Neural cell (in vitro differentiated cells): ENCODE data around the gene ZDHHC3. TPM values are rescaled to one million over a fixed set of nuclear protein-coding genes. Genes with fewer than 3 reads are reported as not detected.

Experiments
- H2AFZ ChIP-seq: fragments of 200-600, 300-800 bp; sonication (generic), shearing (Covaris generic); 2 replicates; pipeline ENCODE4 v1.6.0; 2014; ENCODE audit warnings: low read depth, mild to moderate bottlenecking, antibody characterized with exemption, low read length, moderate library complexity
- H3F3A ChIP-seq: fragments of 200-600 bp; shearing (Covaris generic); 2 replicates; pipeline ENCODE4 v1.6.1; 2016; ENCODE audit warnings: mild to moderate bottlenecking, moderate library complexity, mixed read lengths, antibody characterized with exemption, low read length; ENCODE audit not compliant: insufficient read depth, poor library complexity, severe bottlenecking
- H3K27ac ChIP-seq: fragments of 200-600, 300-800 bp; sonication (generic), shearing (Covaris generic); 2 replicates; pipeline ENCODE4 v1.5.1; 2014; ENCODE audit warnings: mild to moderate bottlenecking, low read length, moderate library complexity
- H3K27me3 ChIP-seq: fragments of 300-800, 200-600 bp; sonication (generic), shearing (Covaris generic); 2 replicates; pipeline ENCODE4 v1.6.0; 2014; ENCODE audit warnings: mild to moderate bottlenecking, low read depth, low read length, moderate library complexity; ENCODE audit not compliant: insufficient read depth
- H3K36me3 ChIP-seq: fragments of 300-800, 200-600 bp; sonication (generic), shearing (Covaris generic); 2 replicates; pipeline ENCODE4 v1.5.1; 2014; ENCODE audit warnings: mild to moderate bottlenecking, antibody characterized with exemption, low read length, moderate library complexity; ENCODE audit not compliant: insufficient read depth
- H3K4me2 ChIP-seq: fragments of 300-800, 200-600 bp; sonication (generic), shearing (Covaris generic); 2 replicates; pipeline ENCODE4 v1.6.0; 2014; ENCODE audit warnings: mild to moderate bottlenecking, low read length
- H3K4me3 ChIP-seq: fragments of 300-800, 200-600 bp; sonication (generic), shearing (Covaris generic); 2 replicates; pipeline ENCODE4 v1.5.1; 2014; ENCODE audit warnings: mild to moderate bottlenecking, low read length, moderate library complexity
- H3K79me2 ChIP-seq: fragments of 200-600 bp; shearing (Covaris generic); replicated peaks from 2 replicates; pipeline ENCODE4 v1.6.0; 2014; ENCODE audit warnings: mild to moderate bottlenecking, low read length, moderate library complexity; ENCODE audit not compliant: insufficient read depth
- H3K9ac ChIP-seq: fragments of 300-800, 200-600 bp; sonication (generic), shearing (Covaris generic); 2 replicates; pipeline ENCODE4 v1.6.1; 2016; ENCODE audit warnings: mild to moderate bottlenecking, low read length, mixed read lengths
- H3K9me2 ChIP-seq: fragments of 200-600 bp; shearing (Covaris generic); 2 replicates; pipeline ENCODE4 v1.6.1; 2016; ENCODE audit warnings: mild to moderate bottlenecking, low read length, mixed read lengths; ENCODE audit not compliant: insufficient read depth
- H3K9me3 ChIP-seq: fragments of 200-600, 300-800 bp; sonication (generic), shearing (Covaris generic); 2 replicates; pipeline ENCODE4 v1.6.1; 2016; ENCODE audit warnings: mild to moderate bottlenecking, mixed run types, low read length, moderate library complexity, mixed read lengths
- H4K20me1 ChIP-seq: fragments of 200-600 bp; shearing (Covaris generic); 2 replicates; pipeline ENCODE4 v1.6.1; 2016; ENCODE audit warnings: mild to moderate bottlenecking, mixed run types; ENCODE audit not compliant: insufficient read depth
- CTCF ChIP-seq: fragments of 450-650 bp; IDR thresholded peaks from 2 replicates; pipeline ENCODE4 v1.5.1; 2014; ENCODE audit warnings: antibody characterized with exemption, mild to moderate bottlenecking, moderate library complexity; ENCODE audit not compliant: poor library complexity, severe bottlenecking
- EP300 ChIP-seq: fragments of 450-650 bp; conservative IDR thresholded peaks from 2 replicates; pipeline ENCODE4 v1.6.1; 2014; ENCODE audit warnings: antibody characterized with exemption, mild to moderate bottlenecking, moderate library complexity; ENCODE audit not compliant: poor library complexity, severe bottlenecking
- EZH2 ChIP-seq: fragments of 200-600, 300-800 bp; shearing (Covaris generic), sonication (generic); IDR thresholded peaks from 2 replicates; pipeline ENCODE4 v1.6.1; 2014; ENCODE audit warnings: antibody characterized with exemption, low read length, borderline replicate concordance, mild to moderate bottlenecking; ENCODE audit not compliant: insufficient read depth, poor library complexity, severe bottlenecking
- MXI1 ChIP-seq: fragments of 450-650 bp; conservative IDR thresholded peaks from 2 replicates; pipeline ENCODE4 v1.6.1; 2014; ENCODE audit warnings: antibody characterized with exemption, mild to moderate bottlenecking; ENCODE audit not compliant: poor library complexity, severe bottlenecking
- POLR2AphosphoS5 ChIP-seq: IDR thresholded peaks from 2 replicates; pipeline ENCODE4 v1.6.1; 2012
- RAD21 ChIP-seq: fragments of 450-650 bp; conservative IDR thresholded peaks from 2 replicates; pipeline ENCODE4 v1.6.1; 2014; ENCODE audit warnings: antibody characterized with exemption, mild to moderate bottlenecking, moderate library complexity
- SMC3 ChIP-seq: fragments of 450-650 bp; conservative IDR thresholded peaks from 2 replicates; pipeline ENCODE4 v1.6.1; 2014; ENCODE audit warnings: antibody characterized with exemption, mild to moderate bottlenecking, moderate library complexity; ENCODE audit not compliant: poor library complexity
- TAF1 ChIP-seq: IDR thresholded peaks from 2 replicates; pipeline ENCODE4 v1.6.1; 2012; ENCODE audit warnings: low read depth
- polyA plus RNA-seq: library from polyadenylated mRNA; depleted of rRNA; stranded (reverse); fragments of >200 nt; gene quantifications from 2 replicates; pipeline ENCODE4 v1.2.3, GENCODE V29; 2014
- TF ChIP-seq, protein P1 (sequence below): IDR thresholded peaks from 2 replicates; pipeline ENCODE4 v1.6.1; 2012; ENCODE audit warnings: borderline replicate concordance

The ZDHHC3 gene
- polyA plus RNA-seq, 1 donor from 2014 or later: 35.8 TPM

DNA sequence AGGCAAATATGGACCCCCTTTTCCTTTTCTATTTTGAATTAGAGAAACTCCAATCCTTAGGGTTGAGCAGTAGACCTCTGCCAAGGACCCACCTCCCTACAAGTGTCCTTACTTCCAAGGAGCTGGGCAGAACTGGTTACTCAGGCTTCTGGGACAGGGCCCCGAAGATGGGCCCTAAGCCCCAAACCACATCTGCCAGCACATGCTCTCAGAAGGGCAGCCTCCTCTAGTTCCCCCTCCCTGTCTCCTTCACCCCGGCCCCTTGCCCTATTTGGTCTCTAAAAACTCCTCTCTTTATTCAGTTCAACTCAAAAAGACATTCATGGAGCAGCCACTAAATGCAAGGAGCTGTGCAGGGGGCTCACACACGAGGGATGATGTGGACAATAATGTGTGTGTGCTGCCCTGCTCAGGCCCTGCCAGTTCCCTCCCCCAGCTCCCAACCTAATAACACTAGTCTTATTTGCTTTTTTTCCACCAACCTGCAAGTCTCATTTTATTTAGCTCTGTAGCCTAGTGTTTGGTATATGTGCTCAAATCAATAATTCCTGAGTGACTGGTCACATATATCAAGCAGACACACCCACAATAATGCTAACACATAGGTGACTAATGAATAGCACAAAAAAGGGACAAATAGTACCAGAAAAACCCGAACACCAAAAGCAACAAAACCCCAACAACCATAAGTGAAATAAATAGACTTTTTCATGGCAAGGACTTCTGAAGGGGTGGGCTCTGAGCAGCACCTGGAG is 12.2 kb downstream of the ZDHHC3 start:
- H3K27me3 ChIP-seq: no peaks in the 10 kb centered on the region
- H3F3A ChIP-seq: no peaks in the 10 kb centered on the region
- H3K36me3 ChIP-seq: no peaks in the 10 kb centered on the region
- no peak overlapping the region for H3K27ac ChIP-seq
- no peak overlapping the region for H3K9ac ChIP-seq
- no peaks in the 10 kb centered on the region for H4K20me1 ChIP-seq
- H3K9me2 ChIP-seq: no peaks in the 10 kb centered on the region
- no peaks in the 10 kb centered on the region for H3K9me3 ChIP-seq
- H2AFZ ChIP-seq: no peak overlapping the region
- H3K79me2 ChIP-seq: peaks cover 19% of the 10 kb centered on the region
- H3K4me2 ChIP-seq: no peak overlapping the region
- no peak overlapping the region for H3K4me3 ChIP-seq
- TF ChIP-seq EP300 (no peak), POLR2AphosphoS5 (no peak), EZH2 (no peak), SMC3 (no peak), TAF1 (no peak), MXI1 (no peak)
- TF ChIP-seq, protein P1, sequence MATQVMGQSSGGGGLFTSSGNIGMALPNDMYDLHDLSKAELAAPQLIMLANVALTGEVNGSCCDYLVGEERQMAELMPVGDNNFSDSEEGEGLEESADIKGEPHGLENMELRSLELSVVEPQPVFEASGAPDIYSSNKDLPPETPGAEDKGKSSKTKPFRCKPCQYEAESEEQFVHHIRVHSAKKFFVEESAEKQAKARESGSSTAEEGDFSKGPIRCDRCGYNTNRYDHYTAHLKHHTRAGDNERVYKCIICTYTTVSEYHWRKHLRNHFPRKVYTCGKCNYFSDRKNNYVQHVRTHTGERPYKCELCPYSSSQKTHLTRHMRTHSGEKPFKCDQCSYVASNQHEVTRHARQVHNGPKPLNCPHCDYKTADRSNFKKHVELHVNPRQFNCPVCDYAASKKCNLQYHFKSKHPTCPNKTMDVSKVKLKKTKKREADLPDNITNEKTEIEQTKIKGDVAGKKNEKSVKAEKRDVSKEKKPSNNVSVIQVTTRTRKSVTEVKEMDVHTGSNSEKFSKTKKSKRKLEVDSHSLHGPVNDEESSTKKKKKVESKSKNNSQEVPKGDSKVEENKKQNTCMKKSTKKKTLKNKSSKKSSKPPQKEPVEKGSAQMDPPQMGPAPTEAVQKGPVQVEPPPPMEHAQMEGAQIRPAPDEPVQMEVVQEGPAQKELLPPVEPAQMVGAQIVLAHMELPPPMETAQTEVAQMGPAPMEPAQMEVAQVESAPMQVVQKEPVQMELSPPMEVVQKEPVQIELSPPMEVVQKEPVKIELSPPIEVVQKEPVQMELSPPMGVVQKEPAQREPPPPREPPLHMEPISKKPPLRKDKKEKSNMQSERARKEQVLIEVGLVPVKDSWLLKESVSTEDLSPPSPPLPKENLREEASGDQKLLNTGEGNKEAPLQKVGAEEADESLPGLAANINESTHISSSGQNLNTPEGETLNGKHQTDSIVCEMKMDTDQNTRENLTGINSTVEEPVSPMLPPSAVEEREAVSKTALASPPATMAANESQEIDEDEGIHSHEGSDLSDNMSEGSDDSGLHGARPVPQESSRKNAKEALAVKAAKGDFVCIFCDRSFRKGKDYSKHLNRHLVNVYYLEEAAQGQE: no peak

GRCh38 chr3:44962621-44963393 is 13.2 kb downstream of the ZDHHC3 start:
- H3K9ac ChIP-seq: no peak overlapping the region
- H3K36me3 ChIP-seq: no peaks in the 10 kb centered on the region
- no peak overlapping the region for H3K4me3 ChIP-seq
- H3K4me2 ChIP-seq: no peak overlapping the region
- H3K79me2 ChIP-seq: peaks cover 19% of the 10 kb centered on the region
- no peaks in the 10 kb centered on the region for H3K27me3 ChIP-seq
- TF ChIP-seq RAD21: no peak
- no peak for TF ChIP-seq EZH2
- TF ChIP-seq, protein P1: no peak
- TF ChIP-seq POLR2AphosphoS5: no peak
- TF ChIP-seq EP300: no peak
- TF ChIP-seq TAF1: no peak
- TF ChIP-seq CTCF: no peak
- TF ChIP-seq MXI1: no peak
- TF ChIP-seq SMC3: no peak
- no peaks in the 10 kb centered on the region for H3K9me2 ChIP-seq
- H3K9me3 ChIP-seq: no peaks in the 10 kb centered on the region
- no peak overlapping the region for H2AFZ ChIP-seq
- H4K20me1 ChIP-seq: no peaks in the 10 kb centered on the region
- no peak overlapping the region for H3K27ac ChIP-seq
- no peaks in the 10 kb centered on the region for H3F3A ChIP-seq
